ENCODE measurements around the gene AQP3.

AQP3 gene

GRCh38 chr9:33465096-33465495 lies 17.7 kb upstream of the AQP3 start:
- no peak for TF ChIP-seq CTCF (IDR thresholded peaks at IDR 0.05; ENCODE audit: low read depth, low read length)
- H3K4me3 ChIP-seq (ENCODE audit: low read depth, low read length), result no peak overlapping the region
- in situ Hi-C loops (cut with HindIII; ENCODE audit: low sequenced_read_pairs), result no loop called here
- no peak for DNase-seq (ENCODE audit: low read depth, low spot score)

- in situ Hi-C loops (cut with HindIII; ENCODE audit: low sequenced_read_pairs), result no loop called here
- DNase-seq (ENCODE audit: low read depth, low spot score), result no peak
- TF ChIP-seq CTCF (IDR thresholded peaks at IDR 0.05; ENCODE audit: low read depth, low read length), result no peak
- no peak overlapping the region for H3K4me3 ChIP-seq (ENCODE audit: low read depth, low read length)
Measured at GRCh38 chr9:33464045-33464636, 16.7 kb upstream of the AQP3 start.

- in situ Hi-C loops (cut with HindIII; ENCODE audit: low sequenced_read_pairs), result no loop called here
Measured at GRCh38 chr9:33463151-33463550, 15.8 kb upstream of the AQP3 start.

GRCh38 chr9:33461492-33461891 lies 14.1 kb upstream of the AQP3 start:
- TF ChIP-seq CTCF (IDR thresholded peaks at IDR 0.05; ENCODE audit: low read depth, low read length), result no peak
- in situ Hi-C loops (cut with HindIII; ENCODE audit: low sequenced_read_pairs), result no loop called here
- H3K4me3 ChIP-seq (ENCODE audit: low read depth, low read length), result no peak overlapping the region
- no peak for DNase-seq (ENCODE audit: low read depth, low spot score)

More at GRCh38 chr9:33463151-33463550, 15.8 kb upstream of the AQP3 start:
- DNase-seq (ENCODE audit: low read depth, low spot score), result no peak
- H3K4me3 ChIP-seq (ENCODE audit: low read depth, low read length), result no peak overlapping the region
- no peak for TF ChIP-seq CTCF (IDR thresholded peaks at IDR 0.05; ENCODE audit: low read depth, low read length)

- in situ Hi-C loops (cut with HindIII; ENCODE audit: low sequenced_read_pairs), result no loop called here
- no peak for TF ChIP-seq CTCF (IDR thresholded peaks at IDR 0.05; ENCODE audit: low read depth, low read length)
- H3K4me3 ChIP-seq (ENCODE audit: low read depth, low read length), result no peak overlapping the region
- DNase-seq (ENCODE audit: low read depth, low spot score), result no peak
Measured at GRCh38 chr9:33460854-33461253, 13.5 kb upstream of the AQP3 start.

GRCh38 chr9:33459115-33459514 lies 11.7 kb upstream of the AQP3 start:
- DNase-seq (ENCODE audit: low read depth, low spot score), result no peak
- in situ Hi-C loops (cut with HindIII; ENCODE audit: low sequenced_read_pairs), result no loop called here
- no peak overlapping the region for H3K4me3 ChIP-seq (ENCODE audit: low read depth, low read length)
- TF ChIP-seq CTCF (IDR thresholded peaks at IDR 0.05; ENCODE audit: low read depth, low read length), result no peak

GRCh38 chr9:33458444-33458843 lies 11.1 kb upstream of the AQP3 start:
- no peak for TF ChIP-seq CTCF (IDR thresholded peaks at IDR 0.05; ENCODE audit: low read depth, low read length)
- H3K4me3 ChIP-seq (ENCODE audit: low read depth, low read length), result no peak overlapping the region
- no peak for DNase-seq (ENCODE audit: low read depth, low spot score)
- in situ Hi-C loops (cut with HindIII; ENCODE audit: low sequenced_read_pairs), result no loop called here
